ENCODE results near the gene ATP5PB.

ATP5PB gene

DNA sequence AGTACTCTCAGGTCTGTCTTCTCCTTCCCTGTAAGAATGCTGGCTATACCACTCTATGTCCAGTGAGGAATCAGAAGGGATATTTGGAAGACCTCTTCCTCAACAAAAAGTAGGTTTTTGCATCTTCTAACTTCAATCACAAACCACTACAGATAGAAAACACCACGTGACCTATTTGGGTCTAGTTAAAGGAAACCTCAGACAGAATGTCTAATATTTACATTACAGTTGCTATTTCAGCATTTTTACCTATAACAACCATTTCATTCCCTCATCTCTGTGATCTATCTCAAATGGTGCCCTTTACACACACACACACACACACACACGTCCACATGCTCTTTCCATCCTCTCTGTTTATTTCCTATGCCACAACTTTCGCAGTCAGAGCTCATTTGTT lies 62.1 kb downstream of the ATP5PB start:
- DNase-seq: no peak

Data from NCI-H2081 treated with DMSO at 0.1 percent for 48 hours (cell line).